Measurements from ENCODE around the gene PARP1.

DNA sequence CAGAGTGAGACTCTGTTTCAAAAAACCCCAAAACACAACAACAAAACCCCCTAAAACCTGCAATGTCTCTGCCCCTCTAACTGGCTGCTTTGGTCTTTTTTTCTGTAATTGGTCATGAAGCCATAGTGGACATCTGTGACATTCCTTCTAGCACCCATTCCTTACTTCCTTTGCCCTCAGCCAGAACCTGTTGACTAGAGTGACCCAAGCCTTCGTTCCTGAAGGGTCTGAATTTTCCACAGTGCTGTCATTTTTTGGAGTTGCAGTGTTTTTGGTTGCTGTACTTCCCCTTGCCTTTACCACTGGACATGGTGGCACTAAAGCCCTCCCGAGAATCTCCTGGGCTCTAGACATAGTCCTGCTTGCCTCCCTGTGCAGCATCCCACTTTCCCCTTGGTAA, 50.5 kb downstream of the PARP1 start:
- TF ChIP-seq, protein P1, sequence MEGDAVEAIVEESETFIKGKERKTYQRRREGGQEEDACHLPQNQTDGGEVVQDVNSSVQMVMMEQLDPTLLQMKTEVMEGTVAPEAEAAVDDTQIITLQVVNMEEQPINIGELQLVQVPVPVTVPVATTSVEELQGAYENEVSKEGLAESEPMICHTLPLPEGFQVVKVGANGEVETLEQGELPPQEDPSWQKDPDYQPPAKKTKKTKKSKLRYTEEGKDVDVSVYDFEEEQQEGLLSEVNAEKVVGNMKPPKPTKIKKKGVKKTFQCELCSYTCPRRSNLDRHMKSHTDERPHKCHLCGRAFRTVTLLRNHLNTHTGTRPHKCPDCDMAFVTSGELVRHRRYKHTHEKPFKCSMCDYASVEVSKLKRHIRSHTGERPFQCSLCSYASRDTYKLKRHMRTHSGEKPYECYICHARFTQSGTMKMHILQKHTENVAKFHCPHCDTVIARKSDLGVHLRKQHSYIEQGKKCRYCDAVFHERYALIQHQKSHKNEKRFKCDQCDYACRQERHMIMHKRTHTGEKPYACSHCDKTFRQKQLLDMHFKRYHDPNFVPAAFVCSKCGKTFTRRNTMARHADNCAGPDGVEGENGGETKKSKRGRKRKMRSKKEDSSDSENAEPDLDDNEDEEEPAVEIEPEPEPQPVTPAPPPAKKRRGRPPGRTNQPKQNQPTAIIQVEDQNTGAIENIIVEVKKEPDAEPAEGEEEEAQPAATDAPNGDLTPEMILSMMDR (IDR thresholded peaks at IDR 0.05) = no peak
- TF ChIP-seq POLR2A (IDR thresholded peaks at IDR 0.05) = no peak
- no peak for TF ChIP-seq POLR2AphosphoS5 (IDR thresholded peaks at IDR 0.05; ENCODE audit: insufficient read depth in 1 of 2, low read depth in 1 of 2)
